ENCODE measurements around the gene TUBA3E.
"Not testable (repeated sequence)": the region's sequence is repeated elsewhere in the genome, so short reads cannot be mapped to it uniquely, and the experiment has no call there.

The TUBA3E gene

GRCh38 chr2:130190237-130190636 is 8.0 kb downstream of the TUBA3E start:
- H3K27ac ChIP-seq (replicated peaks) = no peak overlapping the region
- DNase-seq (ENCODE audit: low read depth in 1 of 2, low spot score in 1 of 2) = no peak
- no peak for TF ChIP-seq CTCF (IDR thresholded peaks at IDR 0.05; ENCODE audit: insufficient read depth, low read length)
- TF ChIP-seq SPI1 (IDR thresholded peaks at IDR 0.05; ENCODE audit: borderline replicate concordance, low read depth) = no peak
- no peak for TF ChIP-seq GABPA (IDR thresholded peaks at IDR 0.05; ENCODE audit: low read depth)
- no peak overlapping the region for H3K4me3 ChIP-seq (replicated peaks; ENCODE audit: insufficient read depth, low read length)
- H3K27me3 ChIP-seq (ENCODE audit: insufficient read depth, poor library complexity, severe bottlenecking) = no peaks in the 10 kb centered on the region

GRCh38 chr2:130188958-130189357 is 9.3 kb downstream of the TUBA3E start:
- H3K27me3 ChIP-seq (ENCODE audit: insufficient read depth, poor library complexity, severe bottlenecking); DNase-seq (ENCODE audit: low read depth in 1 of 2, low spot score in 1 of 2); H3K4me3 ChIP-seq (replicated peaks; ENCODE audit: insufficient read depth, low read length); H3K27ac ChIP-seq (replicated peaks): not testable (repeated sequence)

- H3K4me3 ChIP-seq (replicated peaks; ENCODE audit: insufficient read depth, low read length); H3K27me3 ChIP-seq (ENCODE audit: insufficient read depth, poor library complexity, severe bottlenecking); DNase-seq (ENCODE audit: low read depth in 1 of 2, low spot score in 1 of 2): not testable (repeated sequence)
Measured at GRCh38 chr2:130187859-130188792, 10.1 kb downstream of the TUBA3E start.

GRCh38 chr2:130187268-130187667 is 11.0 kb downstream of the TUBA3E start:
- Histone ChIP-seq H3K4me3 (replicated peaks; ENCODE audit: insufficient read depth, low read length) (no peak overlapping the region), H3K27ac (replicated peaks) (no peak overlapping the region), H3K27me3 (ENCODE audit: insufficient read depth, poor library complexity, severe bottlenecking) (no peaks in the 10 kb centered on the region)
- DNase-seq (ENCODE audit: low read depth in 1 of 2, low spot score in 1 of 2) = no peak
- TF ChIP-seq SPI1 (IDR thresholded peaks at IDR 0.05; ENCODE audit: borderline replicate concordance, low read depth) (no peak), POLR2AphosphoS5 (IDR thresholded peaks at IDR 0.05; ENCODE audit: low read depth) (no peak), CTCF (IDR thresholded peaks at IDR 0.05; ENCODE audit: insufficient read depth, low read length) (no peak), REST (IDR thresholded peaks at IDR 0.05; ENCODE audit: insufficient replicate concordance, low read depth) (no peak), GABPA (IDR thresholded peaks at IDR 0.05; ENCODE audit: low read depth) (no peak)

More at GRCh38 chr2:130187859-130188792, 10.1 kb downstream of the TUBA3E start:
- not testable (repeated sequence) for H3K27ac ChIP-seq (replicated peaks)

GRCh38 chr2:130186391-130186790 is 11.8 kb downstream of the TUBA3E start:
- no peak overlapping the region for H3K27ac ChIP-seq (replicated peaks)
- H3K4me3 ChIP-seq (replicated peaks; ENCODE audit: insufficient read depth, low read length) = no peak overlapping the region
- H3K27me3 ChIP-seq (ENCODE audit: insufficient read depth, poor library complexity, severe bottlenecking) = no peaks in the 10 kb centered on the region
- TF ChIP-seq GABPA (IDR thresholded peaks at IDR 0.05; ENCODE audit: low read depth) (no peak), CTCF (IDR thresholded peaks at IDR 0.05; ENCODE audit: insufficient read depth, low read length) (no peak), SPI1 (IDR thresholded peaks at IDR 0.05; ENCODE audit: borderline replicate concordance, low read depth) (no peak), REST (IDR thresholded peaks at IDR 0.05; ENCODE audit: insufficient replicate concordance, low read depth) (no peak), POLR2AphosphoS5 (IDR thresholded peaks at IDR 0.05; ENCODE audit: low read depth) (no peak)
- no peak for DNase-seq (ENCODE audit: low read depth in 1 of 2, low spot score in 1 of 2)
